ENCODE data around the gene IMMP2L.
"Not testable (repeated sequence)": the region's sequence is repeated elsewhere in the genome, so short reads cannot be mapped to it uniquely, and the experiment has no call there.

IMMP2L gene

DNA sequence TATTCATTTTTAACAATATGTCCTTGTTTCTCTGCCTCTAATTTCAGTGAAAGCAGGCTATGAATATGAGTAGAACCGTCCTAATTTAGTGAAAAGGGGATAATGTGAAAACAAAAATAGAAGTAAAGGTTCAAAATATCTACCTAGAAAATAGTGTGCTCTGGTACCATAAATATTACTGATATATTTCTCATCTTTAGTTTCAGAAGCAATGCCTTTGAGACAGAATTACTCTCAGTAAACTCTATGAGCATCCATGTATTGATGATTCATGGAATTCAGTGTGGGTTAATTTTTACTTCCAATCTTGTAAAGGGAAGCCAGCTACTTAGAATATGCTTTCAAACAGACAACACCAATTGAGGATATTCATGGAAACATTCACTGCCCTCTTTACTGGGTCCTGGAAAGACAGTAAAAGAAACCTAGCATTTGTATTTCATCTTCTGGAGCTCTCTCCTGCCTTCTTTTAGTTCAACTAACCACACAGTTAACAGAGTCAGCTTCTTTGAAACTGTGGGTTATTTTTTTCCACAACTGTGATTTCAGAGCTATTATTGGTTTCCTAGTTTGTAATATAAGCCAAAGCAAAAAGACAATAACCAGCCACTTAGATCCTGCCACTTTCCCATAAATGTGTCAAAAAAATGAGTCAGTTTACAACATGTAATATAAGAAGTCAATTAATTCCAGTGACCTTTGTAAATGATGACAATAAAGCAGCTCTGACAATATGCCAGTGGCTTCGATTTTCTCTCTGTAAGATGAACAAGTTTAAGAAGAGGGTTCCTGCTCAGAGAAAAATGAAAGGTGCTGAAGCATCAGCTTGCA, 469.7 kb downstream of the IMMP2L start:
- no peak for FAIRE-seq

DNA sequence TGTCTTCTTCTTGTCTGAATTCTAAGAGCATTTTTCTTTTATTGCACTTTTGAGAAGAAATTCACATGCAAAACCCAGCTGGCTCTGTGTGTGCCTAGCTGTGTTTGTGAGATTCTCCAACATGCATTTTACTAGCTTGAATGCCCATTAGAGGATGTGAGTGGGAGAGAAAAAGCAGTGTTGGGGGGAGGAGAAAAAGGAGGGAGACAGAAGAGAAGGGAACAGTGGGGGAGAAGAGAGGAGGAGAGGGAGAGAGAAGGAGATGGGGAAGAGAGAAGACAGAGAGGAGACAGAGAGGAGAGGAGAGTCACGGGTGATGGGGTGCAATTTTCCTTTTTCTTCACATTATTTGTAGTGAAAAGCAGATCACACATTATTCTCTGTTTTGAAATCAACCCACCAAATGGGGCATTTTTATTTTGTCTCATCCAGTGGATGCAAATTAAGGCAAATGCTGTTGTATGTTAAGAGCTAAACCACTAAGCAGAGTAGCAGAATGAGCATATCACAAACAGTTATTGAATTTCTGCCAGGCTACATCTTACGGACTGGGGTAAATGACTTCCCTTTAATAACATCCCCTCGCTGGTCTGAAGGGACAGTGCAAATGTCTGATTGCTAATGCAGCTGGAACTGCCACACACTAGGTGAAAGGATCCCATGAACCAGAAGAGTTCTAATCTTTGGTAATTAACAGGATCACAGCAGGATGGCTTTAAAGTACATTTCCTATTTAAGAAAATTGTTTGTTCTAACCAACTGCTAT, 470.5 kb downstream of the IMMP2L start:
- FAIRE-seq = no peak

DNA sequence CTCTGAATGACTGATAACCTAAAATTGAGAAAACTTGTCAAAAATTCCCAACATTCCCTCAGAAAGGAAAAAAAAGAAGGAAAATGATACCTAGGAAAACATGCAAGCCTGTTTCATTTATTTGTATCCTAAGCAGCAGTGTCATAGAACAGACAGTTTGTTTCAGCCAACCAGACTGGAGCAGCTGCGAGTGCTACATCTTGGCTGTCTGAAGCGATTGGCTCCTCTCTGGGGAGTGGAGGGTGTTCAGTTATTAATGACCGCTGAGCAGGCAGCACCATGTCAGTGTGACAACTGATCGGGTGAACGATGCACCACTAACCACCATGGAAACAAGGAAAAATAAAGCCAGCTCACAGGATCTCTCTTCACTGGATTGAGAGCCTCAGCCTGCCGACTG, 471.4 kb downstream of the IMMP2L start, which contains the start of gene LRRN3:
Gene LRRN3, plus strand, starts transcription at position 282 of the 400 bp plus-strand sequence. CDS start 31,646 bp downstream, outside the sequence.
- no peak for FAIRE-seq

- FAIRE-seq = peak; percentile 96
Observed at GRCh38 chr7:111089822-111090426, 472.4 kb downstream of the IMMP2L start.

DNA sequence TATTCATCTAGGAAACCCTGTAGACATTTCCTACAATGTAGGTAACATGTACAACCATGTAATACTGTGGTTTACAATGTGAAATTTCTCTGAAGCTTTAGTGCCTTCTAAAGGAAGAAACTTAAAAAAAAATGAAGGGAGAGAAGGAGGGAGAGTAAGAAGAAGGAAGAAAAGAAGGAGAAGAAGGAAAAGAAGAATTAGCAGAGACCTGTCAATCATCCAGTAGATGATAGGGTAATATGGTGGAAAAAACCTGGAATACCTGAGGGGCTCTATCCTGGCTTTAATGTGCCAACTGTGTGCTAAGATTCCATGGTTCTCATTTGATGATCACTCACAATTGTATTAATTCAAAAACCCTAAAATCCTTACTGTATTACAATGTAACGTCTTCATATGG, 474.0 kb downstream of the IMMP2L start:
- no peak for FAIRE-seq

DNA sequence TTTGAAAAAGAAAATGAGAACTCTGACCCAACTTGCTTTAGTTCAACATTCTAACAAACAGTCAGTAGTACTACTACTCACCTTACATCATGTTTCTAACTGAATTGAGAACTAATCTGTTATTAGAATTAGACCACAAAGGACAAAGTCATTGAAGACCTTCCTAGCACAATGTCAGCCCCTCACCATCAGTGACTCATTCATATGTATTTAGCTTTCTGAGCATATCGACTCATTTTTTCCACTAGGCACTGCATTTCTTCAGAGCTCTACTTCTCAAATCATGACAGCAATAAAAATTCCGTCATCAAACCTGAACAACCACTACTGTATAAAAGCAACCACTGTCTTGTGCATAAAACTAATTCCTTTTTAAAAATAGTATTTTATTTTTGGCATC, 475.8 kb downstream of the IMMP2L start:
- no peak for FAIRE-seq

GRCh38 chr7:111085356-111085755, 476.9 kb downstream of the IMMP2L start:
- FAIRE-seq = no peak

DNA sequence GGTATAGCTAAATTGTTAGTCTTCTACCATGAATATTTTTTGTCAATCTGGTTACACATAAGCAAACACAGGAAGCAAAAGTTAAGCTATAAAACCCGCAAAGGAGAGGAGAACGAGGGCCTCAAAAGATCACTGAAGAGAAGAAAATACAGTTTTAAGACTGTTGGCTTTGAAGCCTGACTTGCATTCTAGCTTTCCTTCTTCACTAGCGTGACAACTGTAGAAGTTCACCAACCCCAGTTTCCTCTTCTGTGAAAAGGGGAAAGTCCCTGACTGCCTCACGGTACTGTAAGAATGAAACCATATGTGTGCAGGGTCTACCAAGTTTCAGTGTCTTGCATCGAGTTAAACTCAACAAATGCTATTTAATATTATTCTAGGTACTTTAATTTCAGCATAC, 478.9 kb downstream of the IMMP2L start:
- FAIRE-seq = no peak

DNA sequence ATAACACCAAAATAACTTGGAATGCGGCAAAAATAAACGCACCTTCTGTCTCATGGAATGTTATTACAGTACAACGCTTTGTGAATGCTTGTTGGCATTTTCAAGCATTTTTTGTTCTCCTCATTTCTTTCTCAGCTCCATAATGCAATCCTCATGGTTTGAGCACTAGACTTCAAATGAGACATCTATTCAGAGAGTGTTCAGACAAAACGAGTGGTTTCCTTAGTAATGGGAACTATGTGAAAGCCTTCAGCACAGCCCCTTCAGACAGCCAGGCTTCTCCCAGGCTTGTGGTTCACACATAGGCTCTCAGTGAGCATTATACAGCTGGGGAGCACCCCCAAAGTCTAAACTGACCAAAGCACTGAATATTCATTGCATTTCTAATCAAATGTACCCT, 479.9 kb downstream of the IMMP2L start:
- no peak for FAIRE-seq

DNA sequence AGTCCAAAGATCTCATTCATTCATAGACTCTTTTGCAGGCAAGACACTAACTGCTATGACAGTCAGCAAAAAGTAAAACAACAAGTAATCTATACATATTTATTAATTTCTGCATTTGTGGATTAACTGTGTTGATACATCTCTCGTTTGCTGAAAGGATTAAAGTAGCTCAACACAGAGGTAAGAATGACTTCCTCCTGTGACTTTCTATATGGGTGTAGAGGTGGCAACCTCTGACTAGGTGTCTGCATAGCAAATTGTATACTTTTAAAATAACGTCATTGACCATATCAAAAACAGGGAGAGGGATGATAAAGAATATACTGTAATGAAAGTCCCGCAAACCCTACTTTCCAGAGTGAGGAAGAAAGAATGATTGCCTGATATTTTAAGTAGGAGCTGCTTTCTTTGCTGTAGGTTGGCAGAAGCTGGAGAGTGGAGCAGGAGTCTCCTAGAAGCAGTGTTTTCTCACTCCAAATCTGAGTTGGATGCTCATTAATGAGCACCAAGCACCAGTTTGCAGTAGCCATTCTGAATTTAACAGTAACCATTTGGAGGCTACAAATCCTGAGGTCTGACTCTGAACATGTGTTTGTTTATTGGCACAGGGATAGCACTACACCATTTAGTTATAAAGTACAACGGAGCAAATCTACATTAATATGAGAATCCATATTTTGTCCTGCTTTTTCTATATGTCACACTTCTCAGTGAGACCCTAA, 480.6 kb downstream of the IMMP2L start:
- FAIRE-seq = no peak

DNA sequence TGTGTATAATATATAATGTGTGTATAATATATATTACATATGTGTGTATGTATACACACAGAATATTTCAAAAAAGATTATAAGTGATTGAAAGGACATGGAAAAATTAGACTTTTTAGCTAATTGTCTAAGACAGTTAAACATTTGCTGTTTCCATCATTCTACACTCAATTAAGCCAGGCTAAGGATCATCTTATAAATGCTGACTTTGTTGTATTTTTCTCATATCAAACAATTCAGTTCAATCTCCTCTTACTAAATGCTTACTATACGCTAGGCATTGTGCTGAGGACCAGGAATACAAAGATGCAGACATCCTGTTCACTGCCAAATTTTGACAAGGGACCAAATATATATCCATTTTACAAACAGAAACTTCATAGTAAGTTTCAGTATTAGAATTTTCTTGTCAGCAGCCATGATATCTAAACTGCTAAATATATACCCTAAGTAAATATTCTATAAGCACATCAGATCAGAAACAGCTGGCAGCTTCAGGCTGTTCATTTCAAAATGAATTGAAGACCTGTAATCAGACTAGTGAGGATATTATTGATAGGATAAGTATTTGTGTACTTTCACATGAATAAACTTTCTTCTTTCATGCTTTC, 481.7 kb downstream of the IMMP2L start:
- FAIRE-seq = no peak

- no peak for FAIRE-seq
Observed at GRCh38 chr7:111077001-111077400, 485.3 kb downstream of the IMMP2L start.

GRCh38 chr7:111076205-111076604, 486.1 kb downstream of the IMMP2L start:
- no peak for FAIRE-seq

GRCh38 chr7:111075498-111075897, 486.8 kb downstream of the IMMP2L start:
- no peak for FAIRE-seq

GRCh38 chr7:111074748-111075146, 487.5 kb downstream of the IMMP2L start:
- no peak for FAIRE-seq

DNA sequence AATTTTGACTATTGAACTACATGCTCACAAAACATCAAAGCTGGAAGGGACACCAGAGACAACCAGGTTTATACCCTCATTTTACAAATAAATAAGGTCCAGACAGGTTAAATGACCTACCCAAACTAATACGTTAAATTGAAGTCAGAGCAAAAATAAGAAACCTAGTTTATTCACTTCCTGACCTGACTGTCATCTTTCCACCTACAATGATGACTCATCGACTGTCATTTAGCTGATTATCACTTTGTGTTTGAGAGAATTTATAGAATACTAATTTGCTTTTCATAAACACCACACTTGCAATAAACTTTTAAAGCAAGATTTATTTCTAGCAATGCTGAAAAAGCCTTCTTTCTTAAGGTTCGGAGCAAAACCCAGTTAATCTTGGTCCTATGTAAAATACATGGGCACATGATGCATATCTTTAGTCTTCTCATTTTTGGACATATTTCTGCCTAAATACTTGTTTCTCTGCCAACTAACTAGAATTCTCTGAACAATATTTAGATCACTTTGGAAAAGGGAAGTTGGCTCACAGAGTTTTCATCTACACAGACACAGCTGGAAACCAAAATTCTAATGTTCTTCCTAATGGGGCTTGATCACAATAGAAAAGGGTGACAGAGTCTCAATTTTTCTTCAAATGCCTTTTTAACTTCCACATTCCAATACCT, 488.1 kb downstream of the IMMP2L start:
- FAIRE-seq = no peak

- not testable (repeated sequence) for FAIRE-seq
Observed at GRCh38 chr7:111072658-111073057, 489.6 kb downstream of the IMMP2L start.

DNA sequence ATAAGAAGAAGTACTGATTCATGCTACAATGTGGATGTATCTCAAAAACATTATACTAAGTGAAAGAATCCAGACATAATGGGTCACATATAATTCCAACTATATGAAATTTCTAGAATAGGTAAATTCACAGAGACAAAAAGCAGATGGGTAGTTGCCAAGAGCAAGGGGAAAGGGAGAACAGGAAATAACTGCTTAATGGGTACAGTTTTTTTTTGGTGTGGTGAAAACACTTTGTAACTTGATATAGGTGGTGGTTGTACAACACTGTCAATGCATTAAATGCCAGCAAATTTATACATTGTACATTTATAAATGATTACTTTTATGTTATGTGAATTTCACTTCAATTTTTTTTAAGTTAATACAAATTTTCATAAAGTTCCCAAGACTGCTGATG, 490.7 kb downstream of the IMMP2L start:
- no peak for FAIRE-seq

- FAIRE-seq = no peak
Observed at GRCh38 chr7:111068618-111069017, 493.7 kb downstream of the IMMP2L start.

DNA sequence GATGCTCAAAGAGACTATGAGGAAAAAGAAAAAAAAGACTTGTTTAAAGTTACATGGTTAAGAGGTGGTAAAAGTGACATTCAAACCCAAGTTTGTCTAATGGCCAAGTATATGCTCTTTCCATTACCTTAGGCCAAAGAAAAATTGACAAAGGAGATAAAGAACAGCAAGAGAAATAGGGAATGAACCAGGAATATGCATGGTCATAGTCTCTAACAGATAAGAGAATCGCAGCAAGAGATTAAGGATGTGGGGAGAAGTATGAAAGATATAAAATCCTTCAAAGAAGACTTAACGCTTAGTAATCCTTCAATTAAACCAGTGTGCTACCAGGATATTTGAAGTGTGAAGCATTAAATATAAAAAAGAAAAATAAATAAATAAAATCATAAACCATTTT, 494.6 kb downstream of the IMMP2L start:
- FAIRE-seq = no peak

DNA sequence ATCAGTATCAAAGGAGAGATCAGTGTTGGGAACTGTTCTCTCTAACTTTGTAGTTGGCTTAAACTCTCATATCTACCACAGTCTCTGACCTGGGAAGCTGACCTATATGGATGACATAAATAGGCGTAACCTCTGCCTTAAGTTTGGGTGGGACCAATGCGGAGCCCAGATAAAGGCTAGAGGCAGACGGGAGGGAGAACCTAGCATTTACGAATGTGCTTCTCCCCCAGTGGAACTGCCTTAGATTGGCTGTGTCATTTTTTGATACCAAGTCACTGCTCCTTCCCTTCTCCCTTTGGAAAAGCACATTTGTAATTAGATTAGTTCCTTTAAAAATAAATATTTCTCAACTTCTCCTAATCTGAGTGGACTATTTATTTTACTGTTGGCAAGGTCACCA, 495.0 kb downstream of the IMMP2L start:
- FAIRE-seq = no peak

DNA sequence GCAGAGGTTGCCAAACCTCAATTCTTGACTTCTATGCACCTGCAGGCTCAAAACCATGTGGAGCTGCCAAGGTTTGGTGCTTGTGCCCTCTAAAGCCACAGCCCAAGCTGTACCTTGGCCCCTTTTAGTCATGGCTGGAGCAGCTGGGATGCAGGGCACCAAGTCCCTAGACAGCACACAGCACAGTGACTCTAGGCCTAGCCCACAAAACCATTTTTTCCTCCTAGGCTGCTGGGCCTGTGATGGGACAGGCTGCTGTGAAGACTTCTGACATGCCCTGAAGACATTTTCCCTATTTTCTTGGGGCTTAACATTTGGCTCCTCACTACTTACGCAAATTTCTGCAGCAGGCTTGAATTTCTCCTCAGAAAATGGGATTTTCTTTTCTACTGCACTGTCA, 499.1 kb downstream of the IMMP2L start:
- no peak for FAIRE-seq
